Umbilical cord (tissue), 1 donor: Measurements from ENCODE around the gene ZC2HC1C. TPM values are rescaled to one million over a fixed set of nuclear protein-coding genes. Genes with fewer than 3 reads are reported as not detected.

Source experiments
- total RNA-seq: library from RNA; depleted of rRNA; stranded (reverse); fragments of >200 nt; gene quantifications from one replicate; pipeline ENCODE4 v1.2.3, GENCODE V29; 2014; ENCODE audit warnings: low replicate concordance; ENCODE audit not compliant: insufficient read depth

ZC2HC1C gene
- total RNA-seq, 1 donor from 2014 or later, result 0.48 TPM

Other genes starting within 250 kb of the ZC2HC1C start
- gene PROX2, start 193.5 kb upstream of the ZC2HC1C start, total RNA-seq, result 0.72 TPM
- 55.4 TPM for gene DLST, start 187.7 kb upstream of the ZC2HC1C start, total RNA-seq
- gene RPS6KL1, start 146.4 kb upstream of the ZC2HC1C start, total RNA-seq, result 21.4 TPM
- gene PGF, start 114.0 kb upstream of the ZC2HC1C start, total RNA-seq, result 9.4 TPM
- gene EIF2B2, start 66.7 kb upstream of the ZC2HC1C start, total RNA-seq, result 30.1 TPM
- gene MLH3, start 18.2 kb upstream of the ZC2HC1C start, total RNA-seq, result 55.6 TPM
- gene ACYP1, start 5.6 kb upstream of the ZC2HC1C start, total RNA-seq, result 14.2 TPM
- 61.9 TPM for gene NEK9, start 57.4 kb downstream of the ZC2HC1C start, total RNA-seq
- gene TMED10, start 107.0 kb downstream of the ZC2HC1C start, total RNA-seq, result 179 TPM
- gene FOS, start 209.2 kb downstream of the ZC2HC1C start, total RNA-seq, result 1,307 TPM